Skin epidermis (tissue), 12 donors: Measurements from ENCODE around the gene TOR1AIP2.

Experiments
- H3K27ac ChIP-seq, 21 experiments: fragments of 200-600 bp; sonication (generic) in 11 of 21; one replicate each; pipeline ENCODE4 v1.5.0; 2020; ENCODE audit warnings: mild to moderate bottlenecking in 3 of 21, inconsistent platforms in 2 of 21, moderate library complexity in 2 of 21
- H3K4me3 ChIP-seq, 7 experiments: fragments of 200-600 bp; sonication (generic) in 2 of 7; one replicate each; pipeline ENCODE4 v1.5.0; 2020; ENCODE audit warnings: inconsistent platforms in 2 of 7, mild to moderate bottlenecking in 2 of 7, moderate library complexity in 1 of 7

TOR1AIP2 gene

GRCh38 chr1:179831225-179831624 lies 46.4 kb downstream of the TOR1AIP2 start:
- Histone ChIP-seq H3K4me3 (no peak overlapping the region), H3K27ac (no peak overlapping the region)

GRCh38 chr1:179828554-179829110 lies 49.0 kb downstream of the TOR1AIP2 start:
- no peak overlapping the region for H3K4me3 ChIP-seq
- no peak overlapping the region for H3K27ac ChIP-seq

GRCh38 chr1:179826626-179827280 lies 50.9 kb downstream of the TOR1AIP2 start:
- Histone ChIP-seq H3K4me3 (no peak overlapping the region), H3K27ac (no peak overlapping the region)

- Histone ChIP-seq H3K4me3 (no peak overlapping the region), H3K27ac (no peak overlapping the region)
Observed at GRCh38 chr1:179825798-179826460, 51.7 kb downstream of the TOR1AIP2 start.

- Histone ChIP-seq H3K4me3 (no peak overlapping the region), H3K27ac (no peak overlapping the region)
Observed at GRCh38 chr1:179825206-179825605, 52.4 kb downstream of the TOR1AIP2 start.

GRCh38 chr1:179824265-179824664 lies 53.3 kb downstream of the TOR1AIP2 start:
- Histone ChIP-seq H3K4me3 (no peak overlapping the region), H3K27ac (no peak overlapping the region)

GRCh38 chr1:179823693-179824092 lies 53.9 kb downstream of the TOR1AIP2 start:
- Histone ChIP-seq H3K27ac (no peak overlapping the region), H3K4me3 (no peak overlapping the region)

- H3K27ac ChIP-seq: no peak overlapping the region
- H3K4me3 ChIP-seq: no peak overlapping the region
Observed at GRCh38 chr1:179822065-179822464, 55.5 kb downstream of the TOR1AIP2 start.

- no peak overlapping the region for H3K27ac ChIP-seq
- H3K4me3 ChIP-seq: no peak overlapping the region
Observed at GRCh38 chr1:179821524-179821923, 56.1 kb downstream of the TOR1AIP2 start.

- no peak overlapping the region for H3K4me3 ChIP-seq
- no peak overlapping the region for H3K27ac ChIP-seq
Observed at GRCh38 chr1:179820226-179820970, 57.2 kb downstream of the TOR1AIP2 start.

GRCh38 chr1:179818743-179819173 lies 58.8 kb downstream of the TOR1AIP2 start:
- no peak overlapping the region for H3K4me3 ChIP-seq
- no peak overlapping the region for H3K27ac ChIP-seq

- Histone ChIP-seq H3K27ac (no peak overlapping the region), H3K4me3 (no peak overlapping the region)
Observed at GRCh38 chr1:179818260-179818659, 59.3 kb downstream of the TOR1AIP2 start.

- no peak overlapping the region for H3K4me3 ChIP-seq
Observed at GRCh38 chr1:179817789-179818188, 59.8 kb downstream of the TOR1AIP2 start.

GRCh38 chr1:179817056-179817455 lies 60.5 kb downstream of the TOR1AIP2 start:
- Histone ChIP-seq H3K4me3 (no peak overlapping the region), H3K27ac (no peak overlapping the region)

More at GRCh38 chr1:179817789-179818188, 59.8 kb downstream of the TOR1AIP2 start:
- H3K27ac ChIP-seq: no peak overlapping the region

- Histone ChIP-seq H3K4me3 (no peak overlapping the region), H3K27ac (no peak overlapping the region)
Observed at GRCh38 chr1:179816196-179816960, 61.2 kb downstream of the TOR1AIP2 start.

- H3K27ac ChIP-seq: no peak overlapping the region
- H3K4me3 ChIP-seq: peak overlapping the region in 4 of 7 experiments; percentile 3 to 36 (median 26)
Observed at GRCh38 chr1:179815641-179816040, 62.0 kb downstream of the TOR1AIP2 start.

- H3K27ac ChIP-seq: no peak overlapping the region
Observed at GRCh38 chr1:179814546-179814838, 63.1 kb downstream of the TOR1AIP2 start.

GRCh38 chr1:179813626-179814545 lies 63.7 kb downstream of the TOR1AIP2 start:
- H3K27ac ChIP-seq: no peak overlapping the region
- peak overlapping the region in 3 of 7 experiments; percentile 30 to 36 (median 33) for H3K4me3 ChIP-seq

More at GRCh38 chr1:179814546-179814838, 63.1 kb downstream of the TOR1AIP2 start:
- H3K4me3 ChIP-seq: peak overlapping the region in 6 of 7 experiments; percentile 18 to 37 (median 32)
